Measurements from ENCODE around the gene LDLRAP1. TPM values are rescaled to one million over a fixed set of nuclear protein-coding genes. Genes with fewer than 3 reads are reported as not detected.

The LDLRAP1 gene
- polyA plus RNA-seq, 1 donor from 2014 or later = 0.22 TPM

DNA sequence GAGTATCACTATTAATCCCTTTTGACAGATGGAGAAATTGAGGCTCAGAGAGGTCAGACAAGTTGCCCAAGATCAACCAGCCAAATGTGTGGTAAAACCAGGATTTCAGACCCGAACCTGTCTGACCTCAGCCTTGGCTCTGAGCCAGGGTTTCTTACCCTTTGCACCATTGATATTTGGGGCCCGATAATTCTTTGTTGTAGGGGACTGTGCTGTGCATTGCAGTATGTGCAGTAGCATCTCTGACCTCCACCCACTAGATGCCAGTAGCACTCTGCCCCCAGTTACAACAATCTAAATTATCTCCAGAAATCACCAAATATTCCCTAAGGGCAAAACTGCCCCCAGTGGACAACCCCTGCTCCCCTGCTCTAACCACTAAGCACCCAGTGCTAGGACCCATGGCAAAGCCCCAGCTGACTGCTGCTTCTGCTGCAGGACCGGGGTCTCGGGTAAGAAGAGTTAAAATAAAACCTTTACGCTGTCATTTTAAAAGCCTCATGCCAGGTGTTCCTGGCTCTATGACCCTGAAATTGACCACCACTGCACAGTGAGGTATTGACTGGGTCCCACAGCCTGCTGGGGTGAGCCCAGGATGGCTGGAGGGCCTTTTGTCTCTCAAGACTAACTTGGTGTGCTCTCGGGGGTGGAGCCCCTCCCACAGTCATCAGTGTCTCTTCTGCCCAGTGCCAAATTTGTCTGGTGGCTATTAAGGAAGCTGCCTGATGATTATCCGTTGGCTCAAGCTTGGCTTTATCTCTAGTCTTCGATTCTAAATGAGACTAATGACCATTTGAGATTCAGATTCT lies 67.6 kb downstream of the LDLRAP1 start:
- no peaks in the 10 kb centered on the region for H3K79me2 ChIP-seq (replicated peaks; ENCODE audit: insufficient read depth, low read length)
- no peak overlapping the region for H3K9ac ChIP-seq (ENCODE audit: low read length)
- H4K20me1 ChIP-seq (ENCODE audit: insufficient read depth) = no peaks in the 10 kb centered on the region
- H3K4me2 ChIP-seq (ENCODE audit: low read length) = no peak overlapping the region
- H3K27me3 ChIP-seq (ENCODE audit: insufficient read depth, low read depth, low read length) = peaks cover 15% of the 10 kb centered on the region
- no peak overlapping the region for H2AFZ ChIP-seq (ENCODE audit: low read depth, low read length)
- no peaks in the 10 kb centered on the region for H3F3A ChIP-seq (ENCODE audit: insufficient read depth, low read length, poor library complexity, severe bottlenecking)
- no peak overlapping the region for H3K27ac ChIP-seq (ENCODE audit: low read length)
- no peaks in the 10 kb centered on the region for H3K9me3 ChIP-seq (ENCODE audit: low read length)
- TF ChIP-seq RAD21 (conservative IDR thresholded peaks at IDR 0.05) (no peak), POLR2AphosphoS5 (IDR thresholded peaks at IDR 0.05) (no peak)
- H3K36me3 ChIP-seq (ENCODE audit: insufficient read depth, low read length) = no peaks in the 10 kb centered on the region
- H3K4me3 ChIP-seq (ENCODE audit: low read length) = no peak overlapping the region
- no peaks in the 10 kb centered on the region for H3K9me2 ChIP-seq (ENCODE audit: insufficient read depth, low read length)

DNA sequence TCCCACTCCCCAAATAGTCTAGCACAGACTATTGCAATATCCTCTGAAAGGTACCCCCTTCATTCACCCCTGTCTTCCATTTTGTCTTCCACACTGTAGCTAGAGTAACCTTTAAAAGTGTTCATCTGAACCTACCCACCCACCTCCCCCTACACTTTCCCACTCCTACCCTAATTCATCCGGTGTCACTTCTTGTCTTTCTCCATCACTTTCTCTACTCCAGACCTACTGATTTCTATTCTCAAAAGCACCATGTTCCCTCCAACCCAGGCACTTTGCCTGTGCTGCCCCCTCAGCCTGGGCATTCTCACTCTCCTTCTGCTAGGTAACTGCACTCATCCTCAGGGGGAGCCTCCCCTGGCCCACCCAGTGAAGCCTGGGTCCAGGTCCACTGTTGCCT lies 68.4 kb downstream of the LDLRAP1 start:
- Histone ChIP-seq H3K27me3 (ENCODE audit: insufficient read depth, low read depth, low read length) (peaks cover 17% of the 10 kb centered on the region), H4K20me1 (ENCODE audit: insufficient read depth) (no peaks in the 10 kb centered on the region), H3K9me3 (ENCODE audit: low read length) (no peaks in the 10 kb centered on the region), H3K27ac (ENCODE audit: low read length) (no peak overlapping the region), H3K9me2 (ENCODE audit: insufficient read depth, low read length) (no peaks in the 10 kb centered on the region), H3K4me3 (ENCODE audit: low read length) (no peak overlapping the region), H2AFZ (ENCODE audit: low read depth, low read length) (no peak overlapping the region), H3F3A (ENCODE audit: insufficient read depth, low read length, poor library complexity, severe bottlenecking) (no peaks in the 10 kb centered on the region), H3K79me2 (replicated peaks; ENCODE audit: insufficient read depth, low read length) (no peaks in the 10 kb centered on the region), H3K9ac (ENCODE audit: low read length) (no peak overlapping the region), H3K36me3 (ENCODE audit: insufficient read depth, low read length) (no peaks in the 10 kb centered on the region), H3K4me2 (ENCODE audit: low read length) (no peak overlapping the region)
- TF ChIP-seq TAF1 (IDR thresholded peaks at IDR 0.05; ENCODE audit: low read depth) (no peak), RAD21 (conservative IDR thresholded peaks at IDR 0.05) (no peak)

DNA sequence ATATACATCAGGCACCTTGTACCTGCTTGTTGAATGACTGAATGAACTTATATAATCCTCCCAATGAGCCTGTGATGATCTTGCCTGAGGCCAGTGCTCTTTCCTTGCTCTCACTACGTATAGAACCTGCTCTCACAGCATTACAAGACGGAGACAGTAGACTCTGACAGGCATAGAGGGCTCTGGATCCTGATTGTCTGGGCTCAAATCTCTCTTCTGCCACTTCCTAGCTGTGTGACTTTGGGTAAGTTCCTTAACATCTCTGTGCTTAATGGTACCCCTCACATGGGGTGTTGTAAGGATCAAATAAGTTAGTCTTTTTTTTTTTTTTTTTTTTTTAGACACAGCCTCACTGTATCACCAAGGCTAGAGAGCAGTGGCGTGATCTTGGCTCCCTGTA lies 69.0 kb downstream of the LDLRAP1 start:
- no peak overlapping the region for H3K9ac ChIP-seq (ENCODE audit: low read length)
- no peak overlapping the region for H3K27ac ChIP-seq (ENCODE audit: low read length)
- no peak overlapping the region for H3K4me2 ChIP-seq (ENCODE audit: low read length)
- H3K36me3 ChIP-seq (ENCODE audit: insufficient read depth, low read length) = no peaks in the 10 kb centered on the region
- peaks cover 17% of the 10 kb centered on the region for H3K27me3 ChIP-seq (ENCODE audit: insufficient read depth, low read depth, low read length)
- H2AFZ ChIP-seq (ENCODE audit: low read depth, low read length) = no peak overlapping the region
- no peaks in the 10 kb centered on the region for H3K9me3 ChIP-seq (ENCODE audit: low read length)
- H4K20me1 ChIP-seq (ENCODE audit: insufficient read depth) = no peaks in the 10 kb centered on the region
- no peaks in the 10 kb centered on the region for H3F3A ChIP-seq (ENCODE audit: insufficient read depth, low read length, poor library complexity, severe bottlenecking)
- no peak for TF ChIP-seq EP300 (conservative IDR thresholded peaks at IDR 0.05; ENCODE audit: poor library complexity, severe bottlenecking)
- no peaks in the 10 kb centered on the region for H3K9me2 ChIP-seq (ENCODE audit: insufficient read depth, low read length)
- H3K4me3 ChIP-seq (ENCODE audit: low read length) = no peak overlapping the region
- no peaks in the 10 kb centered on the region for H3K79me2 ChIP-seq (replicated peaks; ENCODE audit: insufficient read depth, low read length)

DNA sequence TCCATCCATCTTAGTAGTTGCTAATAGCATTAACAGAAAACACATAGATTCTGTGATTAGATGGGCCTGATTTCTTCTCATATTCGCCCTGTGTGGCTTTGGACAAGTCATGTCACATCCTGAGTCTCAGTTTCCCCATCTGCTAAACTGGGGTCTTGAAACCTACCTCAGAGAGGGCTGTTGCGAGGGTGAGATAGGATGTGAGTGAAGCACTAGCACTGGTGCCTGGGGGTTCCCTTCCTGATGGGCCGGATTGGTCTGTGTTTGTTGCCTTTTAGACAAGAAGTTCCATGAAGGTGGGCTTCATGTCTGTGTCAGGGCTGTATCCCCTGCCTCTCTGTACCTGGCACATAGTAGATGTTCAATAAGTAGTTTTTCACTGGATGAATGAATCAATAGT lies 69.7 kb downstream of the LDLRAP1 start:
- H3K4me3 ChIP-seq (ENCODE audit: low read length) = no peak overlapping the region
- H3K9ac ChIP-seq (ENCODE audit: low read length) = no peak overlapping the region
- H3F3A ChIP-seq (ENCODE audit: insufficient read depth, low read length, poor library complexity, severe bottlenecking) = no peaks in the 10 kb centered on the region
- H3K4me2 ChIP-seq (ENCODE audit: low read length) = no peak overlapping the region
- peaks cover 24% of the 10 kb centered on the region for H3K27me3 ChIP-seq (ENCODE audit: insufficient read depth, low read depth, low read length)
- no peaks in the 10 kb centered on the region for H3K36me3 ChIP-seq (ENCODE audit: insufficient read depth, low read length)
- H4K20me1 ChIP-seq (ENCODE audit: insufficient read depth) = no peaks in the 10 kb centered on the region
- H2AFZ ChIP-seq (ENCODE audit: low read depth, low read length) = no peak overlapping the region
- no peaks in the 10 kb centered on the region for H3K79me2 ChIP-seq (replicated peaks; ENCODE audit: insufficient read depth, low read length)
- H3K9me2 ChIP-seq (ENCODE audit: insufficient read depth, low read length) = no peaks in the 10 kb centered on the region
- TF ChIP-seq POLR2AphosphoS5 (IDR thresholded peaks at IDR 0.05) (no peak), TAF1 (IDR thresholded peaks at IDR 0.05; ENCODE audit: low read depth) (no peak), RAD21 (conservative IDR thresholded peaks at IDR 0.05) (no peak), SMC3 (conservative IDR thresholded peaks at IDR 0.05; ENCODE audit: poor library complexity) (no peak), MXI1 (conservative IDR thresholded peaks at IDR 0.05; ENCODE audit: poor library complexity, severe bottlenecking) (no peak), EZH2 (IDR thresholded peaks at IDR 0.05; ENCODE audit: borderline replicate concordance, insufficient read depth, low read length, poor library complexity, severe bottlenecking) (no peak), EP300 (conservative IDR thresholded peaks at IDR 0.05; ENCODE audit: poor library complexity, severe bottlenecking) (no peak)
- TF ChIP-seq, protein P1, sequence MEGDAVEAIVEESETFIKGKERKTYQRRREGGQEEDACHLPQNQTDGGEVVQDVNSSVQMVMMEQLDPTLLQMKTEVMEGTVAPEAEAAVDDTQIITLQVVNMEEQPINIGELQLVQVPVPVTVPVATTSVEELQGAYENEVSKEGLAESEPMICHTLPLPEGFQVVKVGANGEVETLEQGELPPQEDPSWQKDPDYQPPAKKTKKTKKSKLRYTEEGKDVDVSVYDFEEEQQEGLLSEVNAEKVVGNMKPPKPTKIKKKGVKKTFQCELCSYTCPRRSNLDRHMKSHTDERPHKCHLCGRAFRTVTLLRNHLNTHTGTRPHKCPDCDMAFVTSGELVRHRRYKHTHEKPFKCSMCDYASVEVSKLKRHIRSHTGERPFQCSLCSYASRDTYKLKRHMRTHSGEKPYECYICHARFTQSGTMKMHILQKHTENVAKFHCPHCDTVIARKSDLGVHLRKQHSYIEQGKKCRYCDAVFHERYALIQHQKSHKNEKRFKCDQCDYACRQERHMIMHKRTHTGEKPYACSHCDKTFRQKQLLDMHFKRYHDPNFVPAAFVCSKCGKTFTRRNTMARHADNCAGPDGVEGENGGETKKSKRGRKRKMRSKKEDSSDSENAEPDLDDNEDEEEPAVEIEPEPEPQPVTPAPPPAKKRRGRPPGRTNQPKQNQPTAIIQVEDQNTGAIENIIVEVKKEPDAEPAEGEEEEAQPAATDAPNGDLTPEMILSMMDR (IDR thresholded peaks at IDR 0.05; ENCODE audit: poor library complexity, severe bottlenecking) = no peak
- TF ChIP-seq, protein P2, sequence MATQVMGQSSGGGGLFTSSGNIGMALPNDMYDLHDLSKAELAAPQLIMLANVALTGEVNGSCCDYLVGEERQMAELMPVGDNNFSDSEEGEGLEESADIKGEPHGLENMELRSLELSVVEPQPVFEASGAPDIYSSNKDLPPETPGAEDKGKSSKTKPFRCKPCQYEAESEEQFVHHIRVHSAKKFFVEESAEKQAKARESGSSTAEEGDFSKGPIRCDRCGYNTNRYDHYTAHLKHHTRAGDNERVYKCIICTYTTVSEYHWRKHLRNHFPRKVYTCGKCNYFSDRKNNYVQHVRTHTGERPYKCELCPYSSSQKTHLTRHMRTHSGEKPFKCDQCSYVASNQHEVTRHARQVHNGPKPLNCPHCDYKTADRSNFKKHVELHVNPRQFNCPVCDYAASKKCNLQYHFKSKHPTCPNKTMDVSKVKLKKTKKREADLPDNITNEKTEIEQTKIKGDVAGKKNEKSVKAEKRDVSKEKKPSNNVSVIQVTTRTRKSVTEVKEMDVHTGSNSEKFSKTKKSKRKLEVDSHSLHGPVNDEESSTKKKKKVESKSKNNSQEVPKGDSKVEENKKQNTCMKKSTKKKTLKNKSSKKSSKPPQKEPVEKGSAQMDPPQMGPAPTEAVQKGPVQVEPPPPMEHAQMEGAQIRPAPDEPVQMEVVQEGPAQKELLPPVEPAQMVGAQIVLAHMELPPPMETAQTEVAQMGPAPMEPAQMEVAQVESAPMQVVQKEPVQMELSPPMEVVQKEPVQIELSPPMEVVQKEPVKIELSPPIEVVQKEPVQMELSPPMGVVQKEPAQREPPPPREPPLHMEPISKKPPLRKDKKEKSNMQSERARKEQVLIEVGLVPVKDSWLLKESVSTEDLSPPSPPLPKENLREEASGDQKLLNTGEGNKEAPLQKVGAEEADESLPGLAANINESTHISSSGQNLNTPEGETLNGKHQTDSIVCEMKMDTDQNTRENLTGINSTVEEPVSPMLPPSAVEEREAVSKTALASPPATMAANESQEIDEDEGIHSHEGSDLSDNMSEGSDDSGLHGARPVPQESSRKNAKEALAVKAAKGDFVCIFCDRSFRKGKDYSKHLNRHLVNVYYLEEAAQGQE (IDR thresholded peaks at IDR 0.05; ENCODE audit: borderline replicate concordance) = no peak
- H3K27ac ChIP-seq (ENCODE audit: low read length) = no peak overlapping the region
- no peaks in the 10 kb centered on the region for H3K9me3 ChIP-seq (ENCODE audit: low read length)
